Erythroblast (primary cell): Measurements from ENCODE around the gene GMPR2.

Experiments used
- GATA1 ChIP-seq: IDR thresholded peaks from 2 replicates; pipeline ENCODE4 v1.6.1; 2011; ENCODE audit warnings: low read depth, mild to moderate bottlenecking, control low read depth, low read length, moderate library complexity
- POLR2A ChIP-seq: IDR thresholded peaks from 2 replicates; pipeline ENCODE4 v1.6.1; 2011; ENCODE audit warnings: mild to moderate bottlenecking, low read length

DNA sequence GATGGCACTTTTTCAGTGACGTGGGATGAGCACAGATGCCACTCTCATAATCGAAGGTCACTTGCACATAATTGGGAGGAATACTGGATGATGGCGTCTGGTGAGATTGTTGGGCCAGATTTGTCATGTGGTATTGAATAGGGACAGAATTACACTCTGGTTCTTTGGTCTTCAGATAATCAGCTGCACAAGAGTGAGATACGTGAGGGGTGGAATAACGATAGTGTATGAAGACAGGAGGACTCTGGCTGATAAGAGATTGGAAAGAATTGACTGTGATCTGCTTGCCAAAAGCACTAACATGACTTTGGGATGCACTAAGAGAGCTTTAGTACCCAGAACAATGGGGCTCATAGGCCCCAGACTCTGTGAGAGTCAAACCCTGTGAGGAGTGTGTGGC lies 45.7 kb downstream of the GMPR2 start:
- TF ChIP-seq POLR2A, result no peak
- no peak for TF ChIP-seq GATA1
